WTC11 (cell line): ENCODE measurements around the gene XDH.

Source experiments
- ATF1 ChIP-seq: sonication (generic); formaldehyde crosslinking; IDR thresholded peaks from 2 replicates; pipeline ENCODE4 v1.8.1; 2023; ENCODE audit warnings: mild to moderate bottlenecking, moderate library complexity, missing genetic modification reagents
- ELF4 ChIP-seq: sonication (generic); formaldehyde crosslinking; IDR thresholded peaks from 2 replicates; pipeline ENCODE4 v1.8.1; 2022; ENCODE audit warnings: low read depth, mild to moderate bottlenecking, moderate library complexity, missing genetic modification reagents
- NR2C2 ChIP-seq: sonication (generic); formaldehyde crosslinking; IDR thresholded peaks from 2 replicates; pipeline ENCODE4 v1.8.0; 2022; ENCODE audit warnings: mild to moderate bottlenecking, missing genetic modification reagents
- RORB ChIP-seq: fragments of 250-450 bp; sonication (Bioruptor Pico); IDR thresholded peaks from 2 replicates; pipeline ENCODE4 v1.9.0; 2021; ENCODE audit warnings: mild to moderate bottlenecking
- SP1 ChIP-seq: sonication (generic); formaldehyde crosslinking; conservative IDR thresholded peaks from 2 replicates; pipeline ENCODE4 v1.8.1; 2022; ENCODE audit warnings: missing genetic modification reagents
- ZNF138 ChIP-seq: sonication (generic); formaldehyde crosslinking; conservative IDR thresholded peaks from 2 replicates; pipeline ENCODE4 v1.8.1; 2022; ENCODE audit warnings: mild to moderate bottlenecking, moderate library complexity, missing genetic modification reagents
- TF ChIP-seq, protein P1 (sequence below): fragments of 200-600 bp; IDR thresholded peaks from 2 replicates; pipeline ENCODE4 v1.8.0; 2022; ENCODE audit warnings: antibody characterized with exemption
- TF ChIP-seq, protein P2 (sequence below): fragments of 250-450 bp; sonication (Bioruptor Pico); IDR thresholded peaks from 2 replicates; pipeline ENCODE4 v1.9.0; 2021; ENCODE audit warnings: moderate library complexity, mild to moderate bottlenecking, inconsistent platforms, borderline replicate concordance

DNA sequence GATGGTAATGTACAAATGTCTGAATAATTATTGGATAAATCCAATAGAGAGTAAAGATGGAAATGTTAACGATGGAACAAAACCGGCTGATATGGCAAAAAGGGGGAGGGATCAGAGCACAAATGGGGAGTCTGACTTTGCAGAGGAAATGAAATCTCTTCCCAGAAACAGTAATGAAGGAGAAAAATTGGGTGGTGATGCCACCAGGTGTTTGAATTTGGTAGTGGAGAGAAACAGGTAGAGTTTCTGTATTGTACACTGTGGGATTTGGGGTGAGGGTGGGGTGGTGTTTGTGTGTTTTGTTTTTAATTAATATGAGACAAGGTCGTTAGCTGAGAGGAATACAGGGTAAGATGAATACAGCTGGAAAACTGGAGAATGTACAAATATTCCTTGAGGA is 20.4 kb upstream of the XDH start:
- TF ChIP-seq, protein P1, sequence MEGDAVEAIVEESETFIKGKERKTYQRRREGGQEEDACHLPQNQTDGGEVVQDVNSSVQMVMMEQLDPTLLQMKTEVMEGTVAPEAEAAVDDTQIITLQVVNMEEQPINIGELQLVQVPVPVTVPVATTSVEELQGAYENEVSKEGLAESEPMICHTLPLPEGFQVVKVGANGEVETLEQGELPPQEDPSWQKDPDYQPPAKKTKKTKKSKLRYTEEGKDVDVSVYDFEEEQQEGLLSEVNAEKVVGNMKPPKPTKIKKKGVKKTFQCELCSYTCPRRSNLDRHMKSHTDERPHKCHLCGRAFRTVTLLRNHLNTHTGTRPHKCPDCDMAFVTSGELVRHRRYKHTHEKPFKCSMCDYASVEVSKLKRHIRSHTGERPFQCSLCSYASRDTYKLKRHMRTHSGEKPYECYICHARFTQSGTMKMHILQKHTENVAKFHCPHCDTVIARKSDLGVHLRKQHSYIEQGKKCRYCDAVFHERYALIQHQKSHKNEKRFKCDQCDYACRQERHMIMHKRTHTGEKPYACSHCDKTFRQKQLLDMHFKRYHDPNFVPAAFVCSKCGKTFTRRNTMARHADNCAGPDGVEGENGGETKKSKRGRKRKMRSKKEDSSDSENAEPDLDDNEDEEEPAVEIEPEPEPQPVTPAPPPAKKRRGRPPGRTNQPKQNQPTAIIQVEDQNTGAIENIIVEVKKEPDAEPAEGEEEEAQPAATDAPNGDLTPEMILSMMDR = no peak
- TF ChIP-seq SP1 (CRISPR knock-in tag) (no peak), ZNF138 (CRISPR knock-in tag) (no peak), ELF4 (CRISPR knock-in tag) (no peak), RORB (no peak), NR2C2 (no peak), ATF1 (CRISPR knock-in tag) (no peak)
- TF ChIP-seq, protein P2, sequence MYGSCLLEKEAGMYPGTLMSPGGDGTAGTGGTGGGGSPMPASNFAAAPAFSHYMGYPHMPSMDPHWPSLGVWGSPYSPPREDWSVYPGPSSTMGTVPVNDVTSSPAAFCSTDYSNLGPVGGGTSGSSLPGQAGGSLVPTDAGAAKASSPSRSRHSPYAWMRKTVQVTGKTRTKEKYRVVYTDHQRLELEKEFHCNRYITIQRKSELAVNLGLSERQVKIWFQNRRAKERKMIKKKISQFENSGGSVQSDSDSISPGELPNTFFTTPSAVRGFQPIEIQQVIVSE = no peak
